ENCODE measurements around the gene PROC. TPM values are rescaled to one million over a fixed set of nuclear protein-coding genes. Genes with fewer than 3 reads are reported as not detected.

PROC gene
- total RNA-seq, 2 experiments from 2014 or later: not detected

DNA sequence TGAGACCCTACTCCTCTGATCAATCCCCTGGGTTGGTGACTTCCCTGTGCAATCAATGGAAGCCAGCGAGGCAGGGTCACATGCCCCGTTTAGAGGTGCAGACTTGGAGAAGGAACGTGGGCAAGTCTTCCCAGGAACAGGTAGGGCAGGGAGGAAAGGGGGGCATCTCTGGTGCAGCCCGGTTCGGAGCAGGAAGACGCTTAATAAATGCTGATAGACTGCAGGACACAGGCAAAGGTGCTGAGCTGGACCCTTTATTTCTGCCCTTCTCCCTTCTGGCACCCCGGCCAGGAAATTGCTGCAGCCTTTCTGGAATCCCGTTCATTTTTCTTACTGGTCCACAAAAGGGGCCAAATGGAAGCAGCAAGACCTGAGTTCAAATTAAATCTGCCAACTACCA lies 821 bp upstream of the PROC start:
- TF ChIP-seq, protein P1, sequence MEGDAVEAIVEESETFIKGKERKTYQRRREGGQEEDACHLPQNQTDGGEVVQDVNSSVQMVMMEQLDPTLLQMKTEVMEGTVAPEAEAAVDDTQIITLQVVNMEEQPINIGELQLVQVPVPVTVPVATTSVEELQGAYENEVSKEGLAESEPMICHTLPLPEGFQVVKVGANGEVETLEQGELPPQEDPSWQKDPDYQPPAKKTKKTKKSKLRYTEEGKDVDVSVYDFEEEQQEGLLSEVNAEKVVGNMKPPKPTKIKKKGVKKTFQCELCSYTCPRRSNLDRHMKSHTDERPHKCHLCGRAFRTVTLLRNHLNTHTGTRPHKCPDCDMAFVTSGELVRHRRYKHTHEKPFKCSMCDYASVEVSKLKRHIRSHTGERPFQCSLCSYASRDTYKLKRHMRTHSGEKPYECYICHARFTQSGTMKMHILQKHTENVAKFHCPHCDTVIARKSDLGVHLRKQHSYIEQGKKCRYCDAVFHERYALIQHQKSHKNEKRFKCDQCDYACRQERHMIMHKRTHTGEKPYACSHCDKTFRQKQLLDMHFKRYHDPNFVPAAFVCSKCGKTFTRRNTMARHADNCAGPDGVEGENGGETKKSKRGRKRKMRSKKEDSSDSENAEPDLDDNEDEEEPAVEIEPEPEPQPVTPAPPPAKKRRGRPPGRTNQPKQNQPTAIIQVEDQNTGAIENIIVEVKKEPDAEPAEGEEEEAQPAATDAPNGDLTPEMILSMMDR (IDR thresholded peaks at IDR 0.05): no peak
- DNase-seq (no peak), ATAC-seq (no peak)
- intact Hi-C loops (cut with micrococcal nuclease): no loop called here
- ChIA-PET POLR2A (interaction anchor here (2.4 kb wide), 1 partner anchor 12 kb away, joined by 5 read pairs; no protein-coding TSS in a partner anchor), CTCF (interaction anchor here (1.2 to 3.3 kb wide), 4 partner anchors 29 to 62 kb away, joined by 3 to 21 read pairs (median 10); partner anchors contain the start of gene MAP3K2)
- Mint-ChIP-seq H3K27ac (no peak overlapping the region), H3K27me3 (peaks cover 20% of the 10 kb centered on the region), H3K4me3 (peak overlapping the region; percentile 9), H3K9me3 (no peaks in the 10 kb centered on the region), H3K4me1 (ENCODE audit: low read depth) (peaks cover 19% of the 10 kb centered on the region), H3K36me3 (ENCODE audit: low read depth) (no peaks in the 10 kb centered on the region)

DNA sequence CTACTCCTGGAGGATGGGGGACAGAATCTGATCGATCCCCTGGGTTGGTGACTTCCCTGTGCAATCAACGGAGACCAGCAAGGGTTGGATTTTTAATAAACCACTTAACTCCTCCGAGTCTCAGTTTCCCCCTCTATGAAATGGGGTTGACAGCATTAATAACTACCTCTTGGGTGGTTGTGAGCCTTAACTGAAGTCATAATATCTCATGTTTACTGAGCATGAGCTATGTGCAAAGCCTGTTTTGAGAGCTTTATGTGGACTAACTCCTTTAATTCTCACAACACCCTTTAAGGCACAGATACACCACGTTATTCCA lies 844 bp downstream of the PROC start:
- ChIA-PET CTCF (interaction anchor here (0.6 to 1.9 kb wide), 3 partner anchors 8 to 99 kb away, joined by 3 to 8 read pairs (median 3); no protein-coding TSS in a partner anchor), POLR2A (no interaction called here)
- no peaks in the 10 kb centered on the region for H3K9me3 Mint-ChIP-seq
- H3K4me3 Mint-ChIP-seq: no peak overlapping the region
- no peaks in the 10 kb centered on the region for H3K36me3 Mint-ChIP-seq (ENCODE audit: low read depth)
- no peak for ATAC-seq
- peaks cover 28% of the 10 kb centered on the region for H3K27me3 Mint-ChIP-seq
- intact Hi-C loops (cut with micrococcal nuclease): no loop called here
- H3K4me1 Mint-ChIP-seq (ENCODE audit: low read depth): peaks cover 25% of the 10 kb centered on the region
- no peak overlapping the region for H3K27ac Mint-ChIP-seq
- TF ChIP-seq, protein P1 (IDR thresholded peaks at IDR 0.05): no peak
- DNase-seq: no peak

DNA sequence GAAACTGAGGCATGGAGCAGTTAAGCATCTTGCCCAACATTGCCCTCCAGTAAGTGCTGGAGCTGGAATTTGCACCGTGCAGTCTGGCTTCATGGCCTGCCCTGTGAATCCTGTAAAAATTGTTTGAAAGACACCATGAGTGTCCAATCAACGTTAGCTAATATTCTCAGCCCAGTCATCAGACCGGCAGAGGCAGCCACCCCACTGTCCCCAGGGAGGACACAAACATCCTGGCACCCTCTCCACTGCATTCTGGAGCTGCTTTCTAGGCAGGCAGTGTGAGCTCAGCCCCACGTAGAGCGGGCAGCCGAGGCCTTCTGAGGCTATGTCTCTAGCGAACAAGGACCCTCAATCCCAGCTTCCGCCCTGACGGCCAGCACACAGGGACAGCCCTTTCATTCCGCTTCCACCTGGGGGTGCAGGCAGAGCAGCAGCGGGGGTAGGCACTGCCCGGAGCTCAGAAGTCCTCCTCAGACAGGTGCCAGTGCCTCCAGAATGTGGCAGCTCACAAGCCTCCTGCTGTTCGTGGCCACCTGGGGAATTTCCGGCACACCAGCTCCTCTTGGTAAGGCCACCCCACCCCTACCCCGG lies 1.3 kb downstream of the PROC start:
- no peak for ATAC-seq
- POLR2A ChIA-PET: no interaction called here
- Mint-ChIP-seq H3K36me3 (ENCODE audit: low read depth) (no peaks in the 10 kb centered on the region), H3K4me1 (ENCODE audit: low read depth) (peaks cover 25% of the 10 kb centered on the region), H3K4me3 (no peak overlapping the region), H3K9me3 (no peaks in the 10 kb centered on the region), H3K27ac (no peak overlapping the region), H3K27me3 (peaks cover 30% of the 10 kb centered on the region)
- TF ChIP-seq, protein P1 (IDR thresholded peaks at IDR 0.05): no peak
- no peak for DNase-seq
- CTCF ChIA-PET: interaction anchor here (0.6 to 1.9 kb wide), 3 partner anchors 9 to 99 kb away, joined by 3 to 8 read pairs (median 3); no protein-coding TSS in a partner anchor
- intact Hi-C loops (cut with micrococcal nuclease): no loop called here

DNA sequence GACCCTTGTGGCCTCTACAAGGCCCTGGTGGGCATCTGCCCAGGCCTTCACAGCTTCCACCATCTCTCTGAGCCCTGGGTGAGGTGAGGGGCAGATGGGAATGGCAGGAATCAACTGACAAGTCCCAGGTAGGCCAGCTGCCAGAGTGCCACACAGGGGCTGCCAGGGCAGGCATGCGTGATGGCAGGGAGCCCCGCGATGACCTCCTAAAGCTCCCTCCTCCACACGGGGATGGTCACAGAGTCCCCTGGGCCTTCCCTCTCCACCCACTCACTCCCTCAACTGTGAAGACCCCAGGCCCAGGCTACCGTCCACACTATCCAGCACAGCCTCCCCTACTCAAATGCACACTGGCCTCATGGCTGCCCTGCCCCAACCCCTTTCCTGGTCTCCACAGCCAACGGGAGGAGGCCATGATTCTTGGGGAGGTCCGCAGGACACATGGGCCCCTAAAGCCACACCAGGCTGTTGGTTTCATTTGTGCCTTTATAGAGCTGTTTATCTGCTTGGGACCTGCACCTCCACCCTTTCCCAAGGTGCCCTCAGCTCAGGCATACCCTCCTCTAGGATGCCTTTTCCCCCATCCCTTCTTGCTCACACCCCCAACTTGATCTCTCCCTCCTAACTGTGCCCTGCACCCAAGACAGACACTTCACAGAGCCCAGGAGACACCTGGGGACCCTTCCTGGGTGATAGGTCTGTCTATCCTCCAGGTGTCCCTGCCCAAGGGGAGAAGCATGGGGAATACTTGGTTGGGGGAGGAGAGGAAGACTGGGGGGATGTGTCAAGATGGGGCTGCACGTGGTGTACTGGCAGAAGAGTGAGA lies 2.0 kb downstream of the PROC start:
- Mint-ChIP-seq H3K36me3 (ENCODE audit: low read depth) (no peaks in the 10 kb centered on the region), H3K4me3 (no peak overlapping the region), H3K9me3 (no peaks in the 10 kb centered on the region), H3K27me3 (peaks cover 34% of the 10 kb centered on the region), H3K4me1 (ENCODE audit: low read depth) (peaks cover 25% of the 10 kb centered on the region), H3K27ac (no peak overlapping the region)
- ATAC-seq: no peak
- ChIA-PET POLR2A (no interaction called here), CTCF (interaction anchor here (1.0 to 1.9 kb wide), 2 partner anchors 9 to 59 kb away, joined by 3 to 8 read pairs; no protein-coding TSS in a partner anchor)
- TF ChIP-seq, protein P1 (IDR thresholded peaks at IDR 0.05): no peak
- no peak for DNase-seq
- intact Hi-C loops (cut with micrococcal nuclease): no loop called here

Measured in activated CD8-positive, alpha-beta T cell treated with anti-CD3 and anti-CD28 coated beads for 36 hours (primary cell).